HG03066 (cell line): ENCODE measurements around the gene VAMP2.

ENCODE experiments used
- ATAC-seq: cut with Tn5 transposase; IDR thresholded peaks from one replicate; pipeline ENCODE4 v1.9.1; 2021; ENCODE audit warnings: low read depth; ENCODE audit not compliant: unreplicated experiment

VAMP2 gene

DNA sequence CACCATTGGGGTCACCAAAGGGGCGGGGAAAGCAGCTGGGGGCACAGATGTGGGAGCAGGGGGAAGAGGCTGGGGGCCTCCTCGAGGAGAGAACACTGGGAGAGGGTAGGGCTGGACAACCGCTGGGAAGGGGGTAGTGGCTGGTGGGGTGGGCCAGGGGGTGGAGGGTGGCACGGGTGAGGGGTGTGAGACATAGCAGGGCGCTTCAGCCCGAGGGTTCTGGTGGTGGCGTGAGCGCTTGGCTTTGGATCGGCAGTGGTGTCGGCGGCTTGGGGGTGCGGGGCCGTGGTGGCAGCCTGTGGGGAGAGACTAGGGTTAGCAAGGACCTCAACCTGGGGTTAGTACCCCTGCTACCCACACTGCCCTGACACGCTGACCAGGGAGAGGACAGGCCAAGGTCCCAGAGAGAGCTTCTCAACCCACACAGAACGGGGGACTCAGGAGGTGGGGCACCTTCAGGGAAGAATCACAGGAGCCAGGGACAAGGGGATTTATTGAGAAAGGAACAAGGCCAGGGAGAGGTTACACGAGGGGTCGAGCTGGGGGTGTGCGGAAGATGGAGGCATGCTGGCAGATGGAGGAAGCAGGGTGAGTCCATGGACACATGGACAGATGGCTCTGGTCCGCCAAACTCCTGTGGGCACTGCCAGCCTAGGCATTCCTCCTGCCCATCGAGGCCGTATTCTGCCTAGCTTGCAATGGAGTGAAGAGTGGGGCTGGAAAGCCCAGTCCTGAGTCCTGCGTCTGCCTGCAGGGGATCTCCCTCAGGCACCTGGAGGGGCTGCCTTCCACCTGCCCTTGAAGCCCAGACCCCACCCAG, 19.0 kb downstream of the VAMP2 start:
- no peak for ATAC-seq

DNA sequence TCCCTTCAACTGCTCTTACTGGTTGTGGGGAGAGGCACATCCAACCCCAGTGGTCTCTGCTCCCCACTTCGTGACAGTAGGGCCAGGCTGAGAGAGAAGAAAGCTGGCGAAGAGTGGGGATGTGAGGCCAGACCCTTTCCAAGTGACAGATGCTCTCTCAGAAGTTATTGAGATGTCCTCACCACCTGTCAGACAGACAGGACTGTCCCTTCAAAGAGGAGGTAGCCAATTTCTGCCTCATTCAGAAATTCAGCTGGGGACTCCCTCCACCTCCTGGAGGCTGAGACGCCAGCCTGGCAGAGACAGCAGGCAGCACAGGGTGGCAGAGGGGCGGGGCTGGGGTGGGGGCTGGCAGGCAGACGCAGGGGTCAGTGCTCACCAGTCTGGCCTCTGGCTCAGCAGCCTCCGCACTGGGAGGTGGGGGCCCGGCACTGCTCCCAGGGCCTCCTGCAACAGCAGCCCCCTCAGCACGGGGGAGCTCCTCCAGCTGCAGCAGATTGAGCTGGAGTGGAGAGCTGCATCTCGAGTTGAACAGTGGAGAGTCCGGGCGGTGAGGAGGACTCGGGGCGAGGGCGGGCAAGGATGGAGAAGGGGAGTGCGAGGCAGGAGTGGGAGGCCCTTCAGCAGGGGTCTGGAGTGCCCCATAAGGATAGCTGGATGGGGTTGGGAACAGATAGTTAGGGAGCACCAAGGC, 19.7 kb downstream of the VAMP2 start:
- ATAC-seq, result no peak

GRCh38 chr17:8142158-8142886, 20.4 kb downstream of the VAMP2 start:
- no peak for ATAC-seq

DNA sequence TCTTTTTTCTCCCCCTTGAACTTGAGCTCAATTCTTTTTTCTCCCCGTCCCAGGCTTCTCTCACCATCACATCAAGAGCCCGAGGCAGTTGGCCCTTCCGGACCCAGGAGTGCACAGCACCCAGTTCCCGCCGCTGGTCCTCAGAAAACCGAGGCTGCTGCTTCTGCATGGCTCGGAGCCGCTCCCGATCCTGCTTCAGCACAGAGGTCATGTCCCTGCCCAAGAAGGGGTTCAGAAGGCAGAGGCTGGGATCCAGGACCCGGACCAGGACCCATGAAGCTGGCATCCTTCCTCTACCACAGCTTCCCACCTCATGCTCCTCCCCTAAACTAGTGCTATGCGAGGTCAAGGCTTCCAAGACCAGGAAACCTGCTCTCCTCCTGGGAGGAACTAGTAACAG, 21.0 kb downstream of the VAMP2 start:
- ATAC-seq, result no peak

DNA sequence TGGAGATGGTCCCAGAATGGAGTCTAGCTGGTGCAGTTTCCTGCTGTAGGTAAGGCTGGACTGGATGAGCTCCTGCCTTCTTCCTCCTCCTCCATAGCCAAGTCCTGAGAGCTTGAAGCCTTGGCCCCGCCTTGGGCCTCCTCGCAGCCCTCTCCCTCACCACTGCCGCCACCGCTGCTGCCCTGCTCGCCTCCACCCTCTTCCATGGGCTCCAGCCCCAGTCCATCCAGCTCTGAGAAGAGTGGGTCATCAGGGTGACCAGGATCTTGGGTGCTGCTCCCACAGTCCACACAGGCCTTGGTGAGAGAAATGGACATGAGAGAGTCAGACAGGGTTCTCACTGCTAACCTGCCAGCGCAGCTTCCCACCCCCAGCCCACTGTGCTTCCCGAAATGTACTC, 21.7 kb downstream of the VAMP2 start:
- ATAC-seq, result no peak

- no peak for ATAC-seq
Observed at GRCh38 chr17:8140065-8141029, 22.4 kb downstream of the VAMP2 start.

- ATAC-seq, result peak; percentile 82
Observed at GRCh38 chr17:8138672-8139371, 23.9 kb downstream of the VAMP2 start.

GRCh38 chr17:8138374-8138671, 24.4 kb downstream of the VAMP2 start:
- ATAC-seq, result peak; percentile 5

DNA sequence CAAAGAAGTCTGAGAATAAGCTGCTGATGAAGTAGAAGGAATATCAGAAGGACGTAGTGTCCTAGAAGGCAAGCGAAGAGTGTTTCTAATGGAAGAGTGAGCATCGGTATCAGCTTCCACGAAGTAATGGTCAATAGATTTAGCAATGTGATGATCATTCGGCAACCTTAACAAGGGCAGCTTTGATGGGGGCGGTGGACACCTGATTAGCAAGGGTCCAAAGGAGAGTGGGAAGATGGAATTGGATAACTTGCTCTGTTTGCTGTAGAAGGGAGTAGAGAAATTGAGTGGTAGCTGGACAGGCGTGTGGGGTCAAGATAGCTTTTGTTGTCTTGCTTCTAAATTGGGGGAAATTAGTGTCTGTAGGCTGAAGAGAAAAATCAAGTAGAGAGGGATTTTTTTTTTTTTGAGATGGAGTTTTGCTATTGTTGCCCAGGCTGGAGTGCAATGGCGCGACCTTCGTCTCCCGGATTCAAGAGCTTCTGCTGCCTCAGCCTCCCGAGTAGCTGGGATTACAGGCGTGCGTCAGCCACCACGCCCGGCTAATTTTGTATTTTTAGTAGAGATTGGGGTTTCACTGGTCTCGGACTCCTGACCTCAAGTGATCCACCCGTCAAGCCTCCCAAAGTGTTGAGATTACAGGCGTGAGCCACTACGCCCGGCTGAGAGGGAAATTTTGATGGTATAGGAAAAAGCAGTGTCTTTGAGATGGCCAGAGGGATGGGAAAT, 24.9 kb downstream of the VAMP2 start:
- ATAC-seq, result no peak

GRCh38 chr17:8133941-8134340, 28.8 kb downstream of the VAMP2 start:
- ATAC-seq, result no peak

DNA sequence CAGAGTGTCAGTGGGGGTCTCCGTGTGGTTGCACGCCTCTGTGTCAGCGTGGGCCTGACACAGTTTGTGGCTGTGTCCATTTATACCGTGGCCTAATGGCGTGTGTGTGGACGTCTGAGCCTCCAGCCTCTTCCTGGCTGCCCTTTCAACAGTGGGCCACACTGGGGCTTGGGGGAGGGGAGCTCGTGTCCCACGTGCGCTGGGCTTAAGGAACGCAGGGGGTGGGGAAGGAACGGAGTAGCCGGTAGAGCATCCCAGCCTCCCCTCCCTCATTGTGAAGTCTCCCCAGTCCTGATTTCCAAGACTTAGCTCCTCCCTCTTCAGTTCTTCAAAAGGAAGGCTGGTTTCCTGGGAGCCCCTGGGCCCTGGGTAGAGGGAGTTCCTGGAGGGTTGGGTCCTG, 29.3 kb downstream of the VAMP2 start:
- ATAC-seq, result no peak

DNA sequence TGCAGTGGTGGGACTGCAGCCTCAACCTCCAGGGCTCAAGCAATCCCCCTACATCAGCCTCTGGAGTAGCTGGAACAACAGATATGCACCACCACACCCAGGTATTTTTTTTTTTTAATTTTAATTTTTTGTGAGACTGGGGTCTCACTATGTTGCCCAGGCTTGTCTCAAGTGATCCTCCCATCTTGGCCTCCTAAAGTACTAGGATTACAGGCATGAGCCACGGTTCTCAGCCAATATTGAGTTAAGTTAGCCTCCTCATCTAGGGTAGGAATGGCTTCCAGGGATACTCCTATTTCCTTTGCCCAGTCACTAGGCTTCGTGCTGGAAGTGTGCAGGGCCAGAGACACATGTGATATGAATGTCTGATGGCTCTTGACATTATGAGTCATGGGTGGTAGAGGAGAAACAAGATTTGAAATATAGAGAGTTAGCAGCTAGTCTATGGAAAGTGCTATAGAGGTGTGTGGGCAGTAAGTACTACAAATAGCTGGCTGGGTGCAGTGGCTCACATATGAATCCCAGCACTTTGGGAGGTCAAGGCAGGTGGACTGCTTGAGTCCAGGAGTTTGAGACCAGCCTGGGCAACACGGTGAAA, 30.8 kb downstream of the VAMP2 start:
- ATAC-seq, result no peak

DNA sequence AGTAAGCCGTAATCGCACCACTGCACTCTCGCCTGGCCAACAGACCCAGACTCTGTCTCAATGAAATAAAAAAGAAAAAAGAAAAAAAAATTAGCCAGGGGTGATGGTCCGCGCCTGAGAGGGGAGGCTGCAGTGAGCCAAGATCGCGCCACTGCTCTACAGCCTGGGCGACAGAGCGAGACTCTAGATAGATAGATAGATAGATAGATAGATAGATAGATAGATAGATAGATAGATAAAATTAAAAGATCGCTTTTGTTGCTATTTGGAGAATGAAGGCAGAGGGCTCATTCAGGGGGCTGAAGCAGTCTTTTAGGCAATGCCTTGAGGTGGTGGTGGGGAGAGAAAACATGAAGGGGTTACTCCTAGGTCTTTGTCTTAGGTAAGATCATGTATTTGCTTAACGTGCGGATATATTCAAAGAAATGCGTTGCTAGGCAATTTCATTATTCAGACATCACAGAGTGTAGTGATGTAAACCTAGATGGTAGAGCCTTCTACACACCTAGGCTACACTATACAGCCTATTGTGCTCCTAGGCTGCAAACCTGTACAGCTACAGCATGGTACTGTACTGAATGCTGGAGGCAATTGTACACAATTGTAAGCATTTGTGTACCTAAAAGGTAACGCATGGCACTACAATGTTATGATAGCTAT, 34.5 kb downstream of the VAMP2 start:
- no peak for ATAC-seq

- no peak for ATAC-seq
Observed at GRCh38 chr17:8126491-8127066, 36.2 kb downstream of the VAMP2 start.

- ATAC-seq, result no peak
Observed at GRCh38 chr17:8125947-8126490, 36.7 kb downstream of the VAMP2 start.

GRCh38 chr17:8125154-8125946, 37.4 kb downstream of the VAMP2 start:
- no peak for ATAC-seq
